NB4 (cell line): Measurements from ENCODE around the gene UNC119B.

Source experiments
- POLR2A ChIP-seq: IDR thresholded peaks from 2 replicates; pipeline ENCODE4 v1.6.1; 2011; ENCODE audit warnings: mild to moderate bottlenecking; ENCODE audit not compliant: insufficient read length; ENCODE audit errors: extremely low read depth
- TF ChIP-seq, protein P1 (sequence below): IDR thresholded peaks from one replicate; pipeline ENCODE4 v1.5.1; 2012; ENCODE audit warnings: low read depth, low read length

DNA sequence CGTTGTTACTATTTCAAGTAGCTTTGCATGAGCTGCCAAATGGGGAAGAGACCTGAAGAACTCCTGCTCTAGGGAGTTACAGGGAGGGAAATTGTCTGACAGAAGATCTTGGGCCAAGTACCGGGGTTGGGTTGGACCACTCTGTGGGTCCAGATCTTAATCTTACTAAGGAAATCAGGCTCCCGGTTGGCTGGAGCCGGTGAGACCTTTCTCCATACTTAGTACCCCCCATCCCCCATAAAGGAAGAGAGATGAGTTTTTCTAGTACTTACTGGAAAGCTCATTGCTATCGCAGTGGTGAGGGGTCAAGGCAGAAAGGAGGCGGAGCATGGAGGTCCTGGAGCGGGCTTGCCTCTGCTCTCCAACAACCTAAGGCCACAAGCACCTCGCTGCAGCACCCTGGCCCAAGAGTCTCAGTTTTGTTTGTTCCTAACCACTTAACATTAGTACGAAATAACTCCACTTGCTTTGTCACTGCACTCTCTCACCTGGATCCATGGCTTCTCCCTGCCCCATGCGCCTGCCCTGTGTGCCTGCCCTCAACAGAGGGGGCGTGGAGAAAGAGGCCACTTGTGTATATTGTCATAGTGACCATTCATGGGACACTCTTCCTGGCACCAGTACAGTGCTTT is 6.8 kb upstream of the UNC119B start:
- no peak for TF ChIP-seq POLR2A
- TF ChIP-seq, protein P1, sequence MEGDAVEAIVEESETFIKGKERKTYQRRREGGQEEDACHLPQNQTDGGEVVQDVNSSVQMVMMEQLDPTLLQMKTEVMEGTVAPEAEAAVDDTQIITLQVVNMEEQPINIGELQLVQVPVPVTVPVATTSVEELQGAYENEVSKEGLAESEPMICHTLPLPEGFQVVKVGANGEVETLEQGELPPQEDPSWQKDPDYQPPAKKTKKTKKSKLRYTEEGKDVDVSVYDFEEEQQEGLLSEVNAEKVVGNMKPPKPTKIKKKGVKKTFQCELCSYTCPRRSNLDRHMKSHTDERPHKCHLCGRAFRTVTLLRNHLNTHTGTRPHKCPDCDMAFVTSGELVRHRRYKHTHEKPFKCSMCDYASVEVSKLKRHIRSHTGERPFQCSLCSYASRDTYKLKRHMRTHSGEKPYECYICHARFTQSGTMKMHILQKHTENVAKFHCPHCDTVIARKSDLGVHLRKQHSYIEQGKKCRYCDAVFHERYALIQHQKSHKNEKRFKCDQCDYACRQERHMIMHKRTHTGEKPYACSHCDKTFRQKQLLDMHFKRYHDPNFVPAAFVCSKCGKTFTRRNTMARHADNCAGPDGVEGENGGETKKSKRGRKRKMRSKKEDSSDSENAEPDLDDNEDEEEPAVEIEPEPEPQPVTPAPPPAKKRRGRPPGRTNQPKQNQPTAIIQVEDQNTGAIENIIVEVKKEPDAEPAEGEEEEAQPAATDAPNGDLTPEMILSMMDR = no peak
